Activated CD8-positive, alpha-beta memory T cell treated with anti-CD3 and anti-CD28 coated beads, Interleukin-2, amount 50 U/mL, for 24 hours (primary cell): ENCODE data around the gene SHISAL2A.

Source experiments
- DNase-seq: peaks from one replicate; pipeline ENCODE4 v3.0.0-alpha.2; 2020; ENCODE audit errors: extremely low read depth

SHISAL2A gene

GRCh38 chr1:52659851-52660596 lies 27.1 kb downstream of the SHISAL2A start:
- no peak for DNase-seq

DNA sequence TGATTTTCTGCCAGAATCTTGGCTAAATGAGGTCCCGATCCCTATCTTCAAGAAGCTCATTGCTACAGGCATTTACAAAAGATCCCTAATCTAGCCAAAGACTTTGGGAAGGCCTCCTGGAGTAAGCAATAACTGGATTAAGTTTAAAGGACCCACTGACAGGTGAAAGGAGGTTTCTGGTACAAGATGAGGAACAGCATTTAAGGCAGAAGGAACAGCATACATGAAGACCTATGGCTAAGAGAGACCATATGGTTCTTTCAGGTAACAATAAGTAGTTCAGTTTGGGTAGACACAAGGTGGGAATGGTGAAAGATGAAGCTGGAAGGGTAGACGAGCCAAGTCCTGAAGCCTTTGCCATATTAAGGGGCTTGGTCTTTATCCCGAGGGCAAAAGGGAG lies 27.8 kb downstream of the SHISAL2A start:
- no peak for DNase-seq

DNA sequence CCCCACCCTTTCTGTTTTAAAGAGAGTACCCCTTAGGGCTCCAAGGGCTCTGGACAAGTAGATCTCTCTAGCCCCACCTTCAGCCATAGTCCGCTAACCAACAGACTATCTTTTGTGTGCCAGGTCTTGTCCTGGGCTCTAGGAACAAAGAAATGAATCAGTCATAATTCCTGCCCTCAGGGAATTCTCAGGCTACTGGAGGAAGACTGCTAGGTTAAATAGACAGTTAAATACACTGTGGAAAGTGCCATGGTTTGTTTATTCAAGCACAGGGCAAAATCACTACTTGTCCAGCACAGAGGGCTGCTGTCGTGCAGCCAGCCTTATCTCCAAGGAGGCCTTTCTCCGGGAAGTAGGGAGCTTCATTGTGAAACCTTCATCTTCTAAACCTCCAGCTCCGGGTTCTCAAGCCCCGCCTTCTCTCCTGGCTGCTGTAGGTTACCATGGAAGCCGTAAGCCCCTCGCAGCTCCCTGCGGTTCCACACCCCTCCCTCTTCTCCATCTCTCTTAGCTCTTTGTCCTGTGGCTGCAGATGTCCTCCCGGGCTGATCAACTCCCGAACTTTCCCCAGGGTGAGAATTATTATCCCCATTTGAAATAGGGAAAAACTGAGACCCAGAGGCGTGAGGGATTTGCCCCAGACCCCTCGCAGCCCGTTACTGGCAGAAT lies 29.8 kb downstream of the SHISAL2A start:
- DNase-seq: no peak

- DNase-seq: no peak
Observed at GRCh38 chr1:52663716-52664115, 30.7 kb downstream of the SHISAL2A start.

DNA sequence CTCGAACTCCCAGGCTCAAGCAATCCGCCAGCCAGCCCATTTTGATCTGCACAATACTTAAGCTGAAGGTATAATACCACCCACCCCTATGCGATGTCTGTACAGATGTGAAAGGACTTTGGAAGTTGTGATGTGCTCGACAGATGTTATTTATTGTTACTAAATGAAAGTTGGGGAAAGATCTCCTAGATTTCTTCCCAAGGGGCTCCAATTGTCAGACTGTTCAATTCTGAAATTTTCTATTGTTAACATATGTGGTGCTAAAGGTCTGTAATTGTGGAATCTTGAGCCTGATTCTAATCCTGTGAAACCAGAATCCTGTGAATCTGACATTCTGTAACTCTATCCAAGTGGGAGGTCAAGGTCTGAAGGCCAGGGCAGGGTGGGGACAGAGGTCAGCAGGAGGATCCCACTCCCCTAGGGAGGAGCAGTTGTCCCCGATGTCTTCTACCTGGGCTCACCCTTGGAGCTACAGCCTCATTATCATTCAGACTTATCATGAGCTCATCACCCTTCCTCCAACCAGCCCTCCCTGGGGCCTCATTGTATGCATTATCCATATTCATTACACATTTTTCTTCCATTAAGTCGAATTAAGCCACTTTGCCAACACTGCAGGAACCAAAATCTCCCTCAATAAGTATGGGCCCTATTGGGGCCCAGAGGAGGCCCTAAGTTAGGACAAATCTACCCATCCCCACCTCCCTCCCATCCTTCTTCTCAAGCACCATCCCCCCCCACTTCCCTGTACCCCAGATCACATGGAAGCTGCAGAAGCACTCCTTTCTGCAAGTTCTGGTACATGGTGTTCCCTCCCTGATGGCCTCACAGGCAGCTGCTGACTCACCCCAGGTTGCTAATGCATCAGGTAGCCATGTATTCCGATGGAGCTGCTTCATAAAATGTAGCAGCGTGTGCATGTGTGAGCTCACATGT lies 32.3 kb downstream of the SHISAL2A start:
- no peak for DNase-seq

GRCh38 chr1:52667290-52667689 lies 34.3 kb downstream of the SHISAL2A start:
- DNase-seq: no peak

GRCh38 chr1:52667984-52668383 lies 35.0 kb downstream of the SHISAL2A start:
- DNase-seq: no peak

DNA sequence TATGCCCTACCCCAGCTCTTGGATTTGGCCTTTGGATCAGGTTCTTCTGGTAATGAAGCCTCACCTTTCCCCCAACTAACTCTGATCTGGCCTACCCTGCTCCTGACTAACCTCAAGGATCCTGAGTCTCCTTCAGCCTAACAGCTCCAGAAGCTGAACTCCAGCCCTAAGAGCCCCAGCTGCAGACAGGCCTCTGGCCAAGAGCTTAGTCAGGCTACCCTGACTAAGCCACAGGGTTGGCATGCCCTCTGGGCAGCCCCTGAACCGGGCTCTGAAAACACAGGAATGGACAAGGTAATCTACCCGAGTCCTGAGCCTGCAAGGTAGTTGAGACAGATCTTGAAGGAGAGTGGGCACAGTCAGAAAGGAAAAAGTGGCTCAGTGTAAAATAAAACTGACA lies 35.7 kb downstream of the SHISAL2A start:
- DNase-seq: no peak

DNA sequence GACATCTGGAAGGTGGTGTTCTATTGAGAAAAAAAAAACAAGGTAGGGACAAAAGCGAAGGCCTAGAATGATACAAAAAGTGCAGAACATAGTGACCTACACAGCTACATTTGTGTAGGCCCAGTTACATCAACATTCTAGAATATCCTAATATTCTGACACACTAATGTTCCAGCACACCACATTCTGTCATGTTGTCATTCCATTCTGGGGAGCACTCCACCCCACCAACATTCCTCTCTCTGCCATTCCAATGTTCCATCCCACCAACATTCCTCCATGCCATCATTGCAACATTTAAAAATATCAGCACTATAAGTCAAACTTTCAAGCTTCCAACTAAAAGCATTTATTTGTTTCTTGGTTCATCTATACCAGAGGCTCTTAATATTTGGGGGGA lies 36.7 kb downstream of the SHISAL2A start:
- no peak for DNase-seq

GRCh38 chr1:52670604-52671003 lies 37.6 kb downstream of the SHISAL2A start:
- DNase-seq: no peak

DNA sequence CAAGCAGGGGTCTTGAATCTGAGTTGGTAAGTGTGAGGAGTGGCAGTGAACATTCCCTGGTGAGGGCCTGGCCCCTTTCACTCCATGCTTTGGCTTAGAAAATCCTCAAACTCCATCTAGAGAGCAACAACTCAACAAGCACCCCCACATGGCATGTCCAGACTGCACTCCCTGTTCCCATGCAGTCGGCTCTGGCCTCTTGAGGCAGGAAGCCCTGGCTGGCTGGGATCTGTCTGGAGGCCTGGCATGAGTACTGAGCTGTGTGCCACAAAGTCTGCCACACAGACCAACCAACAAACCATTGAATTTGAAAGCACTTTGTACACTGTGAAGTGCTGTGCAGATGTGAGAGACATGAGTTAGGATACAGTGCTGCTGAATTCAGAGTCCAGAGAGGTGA lies 40.0 kb downstream of the SHISAL2A start:
- no peak for DNase-seq

GRCh38 chr1:52673513-52673912 lies 40.5 kb downstream of the SHISAL2A start:
- no peak for DNase-seq

GRCh38 chr1:52674497-52675384 lies 41.8 kb downstream of the SHISAL2A start:
- DNase-seq: no peak

DNA sequence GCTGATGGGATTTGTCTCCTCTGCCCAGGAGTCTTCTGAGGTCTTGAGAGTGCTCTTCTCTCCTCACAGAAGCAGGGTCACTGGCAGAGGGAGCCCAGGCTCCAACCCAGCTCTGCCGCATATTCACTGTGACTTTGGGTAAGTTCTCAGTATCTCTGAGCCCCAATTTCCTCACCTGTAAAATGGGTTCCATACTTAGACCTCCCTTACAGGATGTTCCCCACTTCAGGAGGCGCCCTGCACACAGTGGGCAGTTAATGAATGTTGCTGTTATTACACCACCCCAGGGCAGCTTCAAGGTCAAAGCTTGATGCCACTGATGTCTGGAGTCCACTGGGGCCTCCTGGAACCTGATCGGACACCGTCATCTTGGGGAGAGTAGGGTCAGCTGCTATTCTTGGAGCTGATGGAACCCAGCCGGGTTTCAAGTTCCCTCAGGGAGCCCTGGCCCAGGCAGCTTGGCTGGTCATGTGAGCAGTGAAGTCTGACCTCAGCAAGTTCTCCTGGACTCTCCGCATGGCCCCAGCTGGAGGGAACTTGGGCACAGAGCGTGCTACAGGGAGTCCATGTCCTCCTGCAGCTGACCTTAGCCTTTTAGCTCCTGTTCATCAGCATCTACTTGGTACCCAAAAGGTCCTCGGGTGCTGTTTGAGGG lies 43.4 kb downstream of the SHISAL2A start:
- DNase-seq: no peak

GRCh38 chr1:52677076-52677806 lies 44.3 kb downstream of the SHISAL2A start:
- no peak for DNase-seq

DNA sequence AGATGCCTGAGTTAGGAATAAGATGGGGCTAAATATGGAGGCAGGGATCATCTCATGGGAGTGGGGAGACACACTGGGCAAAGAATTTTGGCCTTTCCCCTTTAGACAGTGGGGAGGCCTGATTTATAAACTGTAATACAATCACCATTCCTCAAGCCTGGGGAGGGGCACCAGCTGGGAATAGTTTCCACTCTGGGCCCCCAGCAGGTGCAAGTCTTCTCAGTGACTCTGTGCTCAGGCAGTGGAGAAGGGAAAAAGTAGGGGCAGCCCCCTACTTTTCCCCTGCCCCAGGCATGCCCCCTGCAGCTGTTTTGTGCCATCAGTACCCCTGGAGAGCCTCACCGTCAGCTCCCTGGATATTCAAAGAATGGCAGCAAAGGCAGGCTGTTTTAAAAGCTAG lies 46.1 kb downstream of the SHISAL2A start:
- no peak for DNase-seq

- DNase-seq: no peak
Observed at GRCh38 chr1:52679498-52679897, 46.5 kb downstream of the SHISAL2A start.

DNA sequence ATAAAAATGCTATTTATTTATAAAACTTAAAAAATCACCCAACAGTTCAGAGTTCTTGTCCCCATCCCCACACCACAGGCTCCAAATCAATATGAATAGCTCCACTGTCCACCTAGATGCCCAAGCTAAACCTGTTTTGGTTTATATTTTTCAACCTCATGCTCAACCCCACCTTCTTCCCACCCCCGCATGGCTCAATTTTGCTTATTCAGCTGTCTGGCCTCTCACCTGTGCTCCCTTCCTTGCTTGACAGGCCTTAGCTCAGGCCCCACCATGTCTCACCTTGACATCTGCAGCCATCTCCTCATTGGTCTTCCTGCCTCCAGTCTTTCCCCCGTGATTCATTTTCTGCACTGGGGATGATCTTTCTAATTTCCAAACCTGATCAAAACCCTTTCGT lies 47.4 kb downstream of the SHISAL2A start:
- DNase-seq: no peak

DNA sequence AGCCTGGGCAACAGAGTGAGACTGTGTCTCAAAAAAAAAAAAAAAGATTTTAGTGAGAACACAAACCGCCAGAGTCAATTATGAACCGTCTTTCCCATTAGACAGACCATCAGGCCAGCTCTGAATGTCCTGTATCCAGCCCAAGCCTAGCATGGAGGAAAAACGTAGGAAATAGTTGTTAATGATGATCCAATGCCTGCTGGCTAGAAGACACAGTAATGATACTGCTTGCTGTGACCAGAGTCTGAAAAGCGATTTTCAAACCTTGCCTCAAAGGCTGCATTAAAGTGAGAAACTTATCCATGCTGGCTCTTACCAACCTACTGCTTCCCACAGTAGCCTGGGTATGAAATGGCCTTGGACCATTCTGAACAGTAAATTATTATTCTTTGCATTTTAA lies 48.2 kb downstream of the SHISAL2A start:
- no peak for DNase-seq

DNA sequence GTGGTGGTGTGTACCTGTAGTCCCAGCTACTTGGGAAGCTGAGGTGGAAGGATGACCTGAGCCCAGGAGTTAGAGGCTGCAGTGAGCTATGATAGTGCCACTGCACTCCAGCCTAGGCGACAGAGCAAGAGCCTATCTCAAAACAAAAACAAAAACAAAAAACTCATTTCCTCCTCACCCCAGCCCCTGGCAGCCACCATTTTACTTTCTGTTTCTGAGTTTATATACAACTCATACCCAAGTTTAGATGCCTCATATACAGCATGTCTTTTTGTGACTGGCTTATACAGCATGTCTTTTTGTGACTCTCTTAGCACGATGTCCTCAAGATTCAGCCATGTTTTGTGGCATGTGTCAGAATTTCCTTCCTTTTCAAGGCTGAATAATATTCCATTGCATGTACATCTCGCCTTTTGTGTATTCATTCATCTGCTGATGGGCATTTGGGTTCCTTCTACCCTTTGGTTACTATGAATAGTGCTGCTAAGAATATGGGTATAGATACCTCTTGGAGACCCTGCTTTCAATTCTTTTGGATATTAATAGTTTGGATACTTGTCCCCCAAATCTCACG lies 50.5 kb downstream of the SHISAL2A start:
- no peak for DNase-seq
